22Rv1 (cell line): ENCODE data around the gene CASK.
"Not testable (repeated sequence)": the region's sequence is repeated elsewhere in the genome, so short reads cannot be mapped to it uniquely, and the experiment has no call there.

Source experiments
- H3K27ac ChIP-seq: fragments of 450-650 bp; 2 replicates; pipeline ENCODE4 v1.5.1; 2017
- ZFX ChIP-seq: fragments of 450-650 bp; IDR thresholded peaks from 2 replicates; pipeline ENCODE4 v1.6.1; 2017; ENCODE audit warnings: antibody characterized with exemption, borderline replicate concordance
- TF ChIP-seq, protein P1 (sequence below): fragments of 450-650 bp; IDR thresholded peaks from 2 replicates; pipeline ENCODE4 v1.5.1; 2017; ENCODE audit warnings: mild to moderate bottlenecking

The CASK gene

DNA sequence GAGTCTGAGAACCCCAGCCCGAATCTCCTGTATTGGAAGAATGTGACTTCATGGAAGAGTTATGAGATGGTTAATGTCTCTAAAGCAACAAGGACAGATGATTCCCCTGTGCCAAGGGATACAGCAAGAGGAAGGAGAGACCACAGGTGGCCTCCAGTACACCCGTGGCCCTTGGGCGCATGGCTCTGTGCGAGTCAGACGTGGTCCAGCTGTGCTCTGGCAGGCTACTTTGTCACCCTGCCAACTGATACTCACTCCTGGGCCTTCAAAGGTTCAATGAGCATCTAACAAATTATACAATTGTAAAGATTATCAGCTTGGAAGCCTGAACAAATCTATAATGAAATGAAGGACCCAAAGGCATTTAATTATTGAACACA is 404.5 kb downstream of the CASK start:
- no peak overlapping the region for H3K27ac ChIP-seq
- TF ChIP-seq, protein P1, sequence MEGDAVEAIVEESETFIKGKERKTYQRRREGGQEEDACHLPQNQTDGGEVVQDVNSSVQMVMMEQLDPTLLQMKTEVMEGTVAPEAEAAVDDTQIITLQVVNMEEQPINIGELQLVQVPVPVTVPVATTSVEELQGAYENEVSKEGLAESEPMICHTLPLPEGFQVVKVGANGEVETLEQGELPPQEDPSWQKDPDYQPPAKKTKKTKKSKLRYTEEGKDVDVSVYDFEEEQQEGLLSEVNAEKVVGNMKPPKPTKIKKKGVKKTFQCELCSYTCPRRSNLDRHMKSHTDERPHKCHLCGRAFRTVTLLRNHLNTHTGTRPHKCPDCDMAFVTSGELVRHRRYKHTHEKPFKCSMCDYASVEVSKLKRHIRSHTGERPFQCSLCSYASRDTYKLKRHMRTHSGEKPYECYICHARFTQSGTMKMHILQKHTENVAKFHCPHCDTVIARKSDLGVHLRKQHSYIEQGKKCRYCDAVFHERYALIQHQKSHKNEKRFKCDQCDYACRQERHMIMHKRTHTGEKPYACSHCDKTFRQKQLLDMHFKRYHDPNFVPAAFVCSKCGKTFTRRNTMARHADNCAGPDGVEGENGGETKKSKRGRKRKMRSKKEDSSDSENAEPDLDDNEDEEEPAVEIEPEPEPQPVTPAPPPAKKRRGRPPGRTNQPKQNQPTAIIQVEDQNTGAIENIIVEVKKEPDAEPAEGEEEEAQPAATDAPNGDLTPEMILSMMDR: no peak
- TF ChIP-seq ZFX: no peak

DNA sequence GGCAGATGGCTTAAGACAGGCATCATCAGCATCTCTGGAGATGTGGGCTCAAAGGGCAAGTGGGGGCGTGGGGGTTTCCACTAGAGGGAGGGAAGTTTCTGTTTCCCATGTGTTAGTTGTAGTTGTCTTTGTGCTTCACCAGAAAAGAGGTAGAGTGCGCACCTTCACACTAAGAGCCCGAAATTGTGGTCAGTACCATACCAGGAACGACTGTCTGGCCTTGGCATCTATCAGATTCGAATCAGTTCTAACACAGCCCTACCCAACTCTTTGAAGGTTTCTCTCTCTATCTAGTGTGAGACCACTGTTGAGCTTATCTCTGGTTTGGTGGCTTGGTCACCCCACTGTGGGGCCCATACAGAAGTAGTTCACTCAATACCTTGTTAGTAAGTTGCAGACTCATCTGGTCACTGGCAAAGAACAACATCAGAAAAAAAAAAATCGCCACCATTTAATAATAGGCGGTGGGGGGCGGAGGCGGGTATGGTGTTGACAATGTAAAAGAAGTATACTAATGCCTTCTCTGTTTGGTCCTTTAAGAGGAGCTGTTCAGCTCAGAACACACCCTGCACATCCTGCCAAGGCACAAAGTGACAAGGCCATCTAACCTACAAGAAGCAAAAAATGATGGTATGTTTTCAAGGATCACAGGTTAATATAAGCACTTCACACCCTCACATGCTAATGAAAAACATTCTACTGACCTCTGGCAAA is 405.1 kb downstream of the CASK start:
- TF ChIP-seq, protein P1: no peak
- no peak for TF ChIP-seq ZFX

DNA sequence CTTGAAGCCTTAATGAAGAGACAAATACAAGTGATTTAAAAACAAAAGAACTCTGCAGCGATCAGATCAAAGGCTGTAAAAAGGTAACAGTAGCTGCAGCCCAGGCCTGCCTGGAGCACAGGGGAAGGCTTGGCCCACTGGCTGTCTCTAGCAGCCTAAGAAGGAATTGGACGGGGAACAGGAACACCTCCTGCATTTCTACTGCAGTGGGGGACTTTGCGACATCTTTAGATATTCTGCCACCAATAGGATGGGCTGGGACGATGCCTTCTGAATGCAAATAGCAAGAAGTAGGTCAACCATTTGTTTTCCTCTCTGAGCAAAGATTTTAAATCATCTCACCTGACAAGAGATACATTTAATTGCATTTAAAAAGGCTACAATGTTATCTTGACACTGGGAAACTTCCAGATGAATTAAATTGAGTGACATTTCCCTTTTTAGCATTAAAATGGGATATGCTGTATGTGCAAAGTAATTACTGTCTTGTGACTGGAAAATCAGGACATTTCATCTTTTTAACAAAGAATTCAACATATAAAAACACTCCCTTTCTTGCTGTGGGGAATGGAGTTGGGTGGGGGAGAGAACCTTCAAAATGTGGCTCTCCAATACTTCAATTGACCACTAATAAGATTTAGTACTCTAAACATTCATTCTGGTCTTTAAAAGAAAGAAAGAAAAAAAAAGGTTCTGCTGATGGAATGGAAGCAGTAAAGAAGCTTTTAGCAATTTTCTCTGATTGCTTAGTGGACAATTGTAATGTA is 406.2 kb downstream of the CASK start:
- no peak overlapping the region for H3K27ac ChIP-seq

More for the DNA sequence above, 405.1 kb downstream of the CASK start:
- H3K27ac ChIP-seq: no peak overlapping the region

DNA sequence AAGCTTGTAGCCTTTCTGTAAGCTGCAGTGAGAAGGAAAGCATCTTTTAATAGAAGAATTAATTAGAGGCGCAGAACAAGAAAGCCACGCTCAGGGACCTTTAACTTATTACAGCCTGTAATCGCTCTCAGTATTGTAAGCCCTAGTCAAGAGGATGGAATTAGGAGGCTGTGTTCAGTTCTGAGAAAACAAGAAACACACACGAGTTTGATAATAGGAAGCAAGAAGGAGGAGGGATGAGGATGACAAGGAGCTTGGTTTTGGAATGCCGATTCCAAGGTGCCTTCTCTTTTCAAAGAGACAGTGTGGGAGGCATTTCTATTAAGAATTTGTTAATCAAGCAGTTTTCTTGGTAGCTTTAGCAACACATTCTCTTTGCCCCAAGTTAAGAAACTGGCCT is 406.9 kb downstream of the CASK start:
- no peak for TF ChIP-seq ZFX
- TF ChIP-seq, protein P1: no peak
- H3K27ac ChIP-seq: no peak overlapping the region

More for the DNA sequence above, 406.2 kb downstream of the CASK start:
- TF ChIP-seq, protein P1: no peak
- TF ChIP-seq ZFX: no peak

DNA sequence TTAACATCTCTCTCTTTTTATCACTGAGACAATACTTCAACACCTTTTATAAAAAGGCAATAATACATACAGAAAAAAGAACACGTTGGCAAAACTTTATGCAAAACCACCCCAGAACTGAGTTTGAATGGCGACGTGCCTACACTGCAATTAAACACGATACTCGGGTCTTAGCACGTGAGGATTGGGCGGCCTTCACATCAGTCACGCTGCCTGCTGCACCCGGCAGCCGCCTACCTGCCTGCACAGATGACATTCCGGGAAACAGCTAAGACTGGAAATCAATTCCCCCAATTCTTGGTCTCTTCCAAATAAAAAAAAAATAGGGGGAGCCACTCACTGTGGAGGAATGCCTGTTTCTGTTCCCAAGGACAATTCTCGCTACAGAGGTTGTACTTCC is 408.0 kb downstream of the CASK start:
- TF ChIP-seq ZFX: no peak
- TF ChIP-seq, protein P1: no peak
- no peak overlapping the region for H3K27ac ChIP-seq

DNA sequence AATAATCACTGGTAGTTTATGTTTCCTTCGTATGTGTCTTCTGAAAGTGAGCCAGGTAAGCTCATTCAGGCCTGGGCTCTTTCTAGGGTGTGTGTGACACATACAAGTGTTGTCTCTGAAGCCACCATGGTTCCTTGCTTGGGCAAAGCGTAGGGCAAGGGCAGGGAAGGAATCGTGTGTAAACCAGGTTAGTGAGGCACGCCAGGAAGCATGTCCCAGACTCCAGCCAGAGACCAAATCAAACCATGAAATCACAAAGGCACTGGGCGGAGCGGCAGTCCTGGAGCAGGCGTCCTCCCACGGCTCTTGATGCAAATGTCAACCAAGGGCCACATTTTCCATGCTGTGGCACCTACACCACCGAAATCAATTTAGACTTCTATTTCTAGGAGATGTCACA is 409.2 kb downstream of the CASK start:
- H3K27ac ChIP-seq: no peak overlapping the region
- TF ChIP-seq, protein P1: no peak
- TF ChIP-seq ZFX: no peak

DNA sequence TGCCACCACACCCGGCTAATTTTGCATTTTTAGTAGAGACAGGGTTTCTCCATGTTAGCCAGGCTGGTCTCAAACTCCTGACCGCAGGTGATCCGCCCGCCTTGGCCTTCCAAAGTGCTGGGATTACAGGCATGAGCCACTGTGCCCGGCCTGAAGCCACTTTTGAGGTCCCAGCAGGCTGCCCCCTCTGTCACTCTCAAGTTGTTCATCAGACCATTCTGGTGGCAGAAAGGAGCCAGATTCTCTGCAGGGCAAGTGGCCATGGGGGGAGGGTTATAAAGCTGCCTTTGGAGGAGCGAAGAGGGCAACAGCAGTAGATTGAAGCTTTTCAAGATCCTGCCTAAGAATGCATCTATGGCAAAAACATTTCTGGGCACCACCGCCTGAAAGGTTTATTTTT is 410.5 kb downstream of the CASK start:
- H3K27ac ChIP-seq: not testable (repeated sequence)
